ENCODE results near the gene RNPEPL1.

The RNPEPL1 gene

DNA sequence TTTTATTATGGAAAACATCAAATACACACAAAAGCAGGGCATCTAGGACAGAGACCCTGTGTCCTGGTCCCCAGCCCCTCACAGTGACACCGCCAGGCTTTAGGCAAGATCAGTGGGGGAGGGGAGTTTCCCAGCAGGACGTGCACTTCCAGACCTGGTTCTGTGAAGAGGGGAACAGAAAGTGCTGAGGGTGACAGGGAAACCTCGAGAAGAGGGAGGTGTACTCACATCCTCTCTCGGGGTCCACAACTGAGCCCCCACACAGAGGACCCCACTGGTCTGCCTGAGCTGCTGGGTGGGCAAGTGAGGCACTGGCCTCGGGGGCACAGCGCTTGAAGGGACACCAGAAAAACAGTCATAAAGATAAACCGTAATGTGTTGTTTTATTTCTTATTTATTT is 52.6 kb downstream of the RNPEPL1 start:
- TF ChIP-seq L3MBTL2 (conservative IDR thresholded peaks at IDR 0.05) (no peak), FOXK2 (IDR thresholded peaks at IDR 0.05) (no peak), TARDBP (IDR thresholded peaks at IDR 0.05) (no peak), CTBP1 (IDR thresholded peaks at IDR 0.05; ENCODE audit: borderline replicate concordance) (no peak), NFRKB (IDR thresholded peaks at IDR 0.05) (no peak), HDGF (IDR thresholded peaks at IDR 0.05; ENCODE audit: borderline replicate concordance) (no peak), LEF1 (IDR thresholded peaks at IDR 0.05; ENCODE audit: borderline replicate concordance) (no peak), FOXA1 (IDR thresholded peaks at IDR 0.05) (no peak), FOXM1 (IDR thresholded peaks at IDR 0.05; ENCODE audit: borderline replicate concordance) (no peak), ZNF384 (IDR thresholded peaks at IDR 0.05) (no peak)
- ChIA-PET CTCF (no interaction called here), POLR2A (no interaction called here)
- no peak for DNase-seq (ENCODE audit: extremely low spot score)

DNA sequence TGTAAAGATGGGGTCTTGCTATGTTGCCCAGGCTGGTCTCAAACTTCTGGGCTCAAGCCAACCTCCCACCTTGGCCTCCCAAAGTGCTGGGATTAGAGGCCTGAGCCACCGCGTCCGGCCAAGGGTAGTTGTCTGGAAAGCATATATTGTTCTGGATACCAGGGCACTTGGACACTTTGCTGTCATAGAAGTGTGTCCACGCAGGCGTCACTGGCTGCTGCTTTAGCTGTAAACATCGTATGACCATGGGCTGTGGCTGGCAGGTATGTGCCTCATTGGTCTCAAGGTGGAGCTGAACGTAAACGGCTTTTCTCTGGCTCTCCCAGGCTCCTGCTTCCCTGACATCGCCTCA is 53.8 kb downstream of the RNPEPL1 start:
- ChIA-PET CTCF (no interaction called here), POLR2A (interaction anchor here (1.8 kb wide), 1 partner anchor 36 kb away, joined by 6 read pairs; the partner anchor contains the start of gene CAPN10)
- no peak for TF ChIP-seq NFRKB (IDR thresholded peaks at IDR 0.05)
- DNase-seq (ENCODE audit: extremely low spot score), result no peak

DNA sequence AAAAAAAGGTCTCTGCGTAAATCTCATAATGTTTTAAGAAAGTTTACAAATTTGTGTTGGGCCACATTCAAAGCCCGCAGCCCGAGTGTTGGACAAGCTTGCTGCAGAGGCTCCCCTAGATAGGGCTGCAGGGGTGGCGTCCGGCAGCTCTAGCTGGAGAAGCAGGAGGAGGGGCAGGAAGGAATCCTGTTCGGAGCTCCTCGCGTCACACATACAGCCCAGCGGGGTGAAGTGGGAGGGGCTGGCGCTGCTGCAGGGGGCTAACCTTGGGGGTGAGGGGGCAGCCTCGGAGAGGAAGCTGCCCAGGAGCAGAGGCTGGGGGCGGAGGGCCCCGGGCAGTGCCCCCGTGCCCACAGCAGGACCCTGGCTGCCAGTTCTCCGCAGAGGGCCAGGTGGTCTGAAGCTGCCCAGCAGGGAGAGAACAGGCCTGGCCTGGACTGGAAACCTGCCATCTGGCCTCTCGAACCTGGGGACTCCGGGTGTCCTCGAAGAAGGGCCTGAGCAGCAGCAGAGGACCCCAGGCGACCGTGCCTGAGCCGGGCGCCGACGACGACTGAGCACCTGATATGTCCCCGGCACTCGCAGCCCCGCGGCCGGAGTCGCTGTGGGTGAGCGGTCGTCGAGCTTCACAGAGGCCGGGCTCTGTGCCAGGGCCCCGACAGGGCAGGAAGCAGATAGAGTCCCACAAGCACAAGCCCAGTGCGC is 54.4 kb downstream of the RNPEPL1 start:
- ChIA-PET POLR2A (interaction anchor here (1.8 kb wide), 1 partner anchor 37 kb away, joined by 6 read pairs; the partner anchor contains the start of gene CAPN10), CTCF (no interaction called here)
- no peak for DNase-seq (ENCODE audit: extremely low spot score)
- TF ChIP-seq ELF4 (IDR thresholded peaks at IDR 0.05) (no peak), ARNT (IDR thresholded peaks at IDR 0.05) (no peak), BHLHE40 (IDR thresholded peaks at IDR 0.05; ENCODE audit: borderline replicate concordance) (no peak), SUZ12 (IDR thresholded peaks at IDR 0.05) (no peak), NFRKB (IDR thresholded peaks at IDR 0.05) (no peak)
- TF ChIP-seq, protein P1, sequence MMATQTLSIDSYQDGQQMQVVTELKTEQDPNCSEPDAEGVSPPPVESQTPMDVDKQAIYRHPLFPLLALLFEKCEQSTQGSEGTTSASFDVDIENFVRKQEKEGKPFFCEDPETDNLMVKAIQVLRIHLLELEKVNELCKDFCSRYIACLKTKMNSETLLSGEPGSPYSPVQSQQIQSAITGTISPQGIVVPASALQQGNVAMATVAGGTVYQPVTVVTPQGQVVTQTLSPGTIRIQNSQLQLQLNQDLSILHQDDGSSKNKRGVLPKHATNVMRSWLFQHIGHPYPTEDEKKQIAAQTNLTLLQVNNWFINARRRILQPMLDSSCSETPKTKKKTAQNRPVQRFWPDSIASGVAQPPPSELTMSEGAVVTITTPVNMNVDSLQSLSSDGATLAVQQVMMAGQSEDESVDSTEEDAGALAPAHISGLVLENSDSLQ (IDR thresholded peaks at IDR 0.05), result no peak

DNA sequence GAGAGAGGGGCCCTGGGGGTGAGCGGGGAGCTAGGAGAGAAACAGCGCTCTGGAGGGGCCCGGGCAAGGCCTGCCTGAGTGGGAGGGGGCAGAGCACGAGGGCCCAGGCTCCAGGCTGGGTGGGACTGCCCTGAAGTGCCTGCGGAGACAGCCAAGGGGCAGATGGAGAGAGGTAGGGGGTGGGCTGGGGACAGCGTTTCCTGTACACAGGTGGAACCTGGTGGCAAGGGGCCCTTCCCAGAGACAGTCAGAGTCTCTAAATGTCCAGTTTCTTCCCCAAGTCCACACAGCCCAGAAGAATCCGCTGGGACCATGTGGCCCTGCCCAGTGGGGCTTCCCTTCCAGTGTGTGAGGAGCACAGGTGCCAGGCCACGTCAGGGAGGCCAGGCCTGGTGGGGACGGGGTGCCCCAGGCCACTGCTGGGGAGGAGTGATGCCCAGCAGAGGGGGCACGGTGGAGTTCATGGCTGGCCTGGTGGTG is 55.3 kb downstream of the RNPEPL1 start:
- DNase-seq (ENCODE audit: extremely low spot score), result no peak
- ChIA-PET POLR2A (interaction anchor here (1.8 kb wide), 1 partner anchor 37 kb away, joined by 6 read pairs; the partner anchor contains the start of gene CAPN10), CTCF (no interaction called here)
- TF ChIP-seq FOXA1 (IDR thresholded peaks at IDR 0.05), result no peak
- TF ChIP-seq TARDBP (IDR thresholded peaks at IDR 0.05), result no peak
- TF ChIP-seq ELF4 (IDR thresholded peaks at IDR 0.05), result no peak
- TF ChIP-seq ZNF384 (IDR thresholded peaks at IDR 0.05), result no peak
- TF ChIP-seq SP1 (IDR thresholded peaks at IDR 0.05), result no peak
- no peak for TF ChIP-seq NFRKB (IDR thresholded peaks at IDR 0.05)

DNA sequence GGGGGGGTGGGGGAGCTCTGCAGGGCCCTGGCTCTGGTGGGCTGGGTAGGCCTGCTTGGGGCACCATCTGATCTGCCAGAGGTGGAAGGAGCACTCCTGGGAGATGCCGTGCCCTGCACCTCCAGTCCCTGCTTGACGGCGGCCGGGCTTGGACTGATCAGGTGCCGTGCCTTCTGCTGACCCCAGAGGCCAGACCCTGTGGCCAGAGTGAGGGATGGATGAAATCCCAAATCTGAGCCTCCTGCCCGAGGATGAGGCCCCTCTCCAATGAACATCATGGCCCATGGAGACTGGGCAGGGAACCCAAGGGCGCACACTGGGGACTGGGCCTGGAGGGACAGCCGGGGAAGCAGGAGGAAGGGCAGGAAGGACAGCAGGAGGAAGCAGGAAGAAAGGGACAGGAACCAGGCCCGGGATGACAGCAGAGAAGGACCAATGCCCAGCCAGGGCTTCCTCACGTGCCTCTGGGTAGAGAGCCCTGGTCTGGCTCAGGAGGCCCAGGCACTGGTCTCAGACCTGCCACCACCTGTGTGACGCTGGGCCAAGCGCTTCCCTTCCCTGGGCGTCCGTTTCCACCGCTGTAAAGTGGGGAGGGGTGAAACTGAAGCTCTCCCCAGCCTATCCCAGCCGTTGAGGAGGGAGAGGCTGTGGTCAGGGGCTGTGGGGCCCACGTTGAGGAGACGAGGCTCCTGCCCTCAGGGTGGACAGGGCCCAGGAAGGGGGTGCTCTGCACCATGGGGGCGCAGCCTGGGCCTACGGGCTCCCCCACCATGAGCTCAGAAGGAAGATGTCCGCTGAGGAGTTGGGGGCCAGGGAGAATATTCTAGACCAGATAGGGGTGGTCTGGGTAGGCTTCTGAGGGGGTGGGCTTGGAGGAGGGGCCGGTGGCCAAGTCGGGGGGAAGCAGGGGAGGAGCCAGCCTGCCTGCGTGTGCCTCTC is 56.0 kb downstream of the RNPEPL1 start:
- no peak for DNase-seq (ENCODE audit: extremely low spot score)
- TF ChIP-seq FOXM1 (IDR thresholded peaks at IDR 0.05; ENCODE audit: borderline replicate concordance), result no peak
- no peak for TF ChIP-seq CTBP1 (IDR thresholded peaks at IDR 0.05; ENCODE audit: borderline replicate concordance)
- TF ChIP-seq, protein P1 (IDR thresholded peaks at IDR 0.05), result no peak
- no peak for TF ChIP-seq HDGF (IDR thresholded peaks at IDR 0.05; ENCODE audit: borderline replicate concordance)
- no peak for TF ChIP-seq SP1 (IDR thresholded peaks at IDR 0.05)
- TF ChIP-seq L3MBTL2 (conservative IDR thresholded peaks at IDR 0.05), result no peak
- TF ChIP-seq ELF4 (IDR thresholded peaks at IDR 0.05), result no peak
- TF ChIP-seq NFRKB (IDR thresholded peaks at IDR 0.05), result no peak
- no peak for TF ChIP-seq SUZ12 (IDR thresholded peaks at IDR 0.05)
- TF ChIP-seq FOXK2 (IDR thresholded peaks at IDR 0.05), result no peak
- TF ChIP-seq ZNF384 (IDR thresholded peaks at IDR 0.05), result no peak
- no peak for TF ChIP-seq LEF1 (IDR thresholded peaks at IDR 0.05; ENCODE audit: borderline replicate concordance)
- no peak for TF ChIP-seq ARNT (IDR thresholded peaks at IDR 0.05)
- no peak for TF ChIP-seq TARDBP (IDR thresholded peaks at IDR 0.05)
- ChIA-PET CTCF (interaction anchor here (0.6 kb wide), 2 partner anchors 35 to 201 kb away, joined by 3 to 6 read pairs; no protein-coding TSS in a partner anchor), POLR2A (interaction anchor here (1.8 kb wide), 1 partner anchor 38 kb away, joined by 6 read pairs; the partner anchor contains the start of gene CAPN10)

DNA sequence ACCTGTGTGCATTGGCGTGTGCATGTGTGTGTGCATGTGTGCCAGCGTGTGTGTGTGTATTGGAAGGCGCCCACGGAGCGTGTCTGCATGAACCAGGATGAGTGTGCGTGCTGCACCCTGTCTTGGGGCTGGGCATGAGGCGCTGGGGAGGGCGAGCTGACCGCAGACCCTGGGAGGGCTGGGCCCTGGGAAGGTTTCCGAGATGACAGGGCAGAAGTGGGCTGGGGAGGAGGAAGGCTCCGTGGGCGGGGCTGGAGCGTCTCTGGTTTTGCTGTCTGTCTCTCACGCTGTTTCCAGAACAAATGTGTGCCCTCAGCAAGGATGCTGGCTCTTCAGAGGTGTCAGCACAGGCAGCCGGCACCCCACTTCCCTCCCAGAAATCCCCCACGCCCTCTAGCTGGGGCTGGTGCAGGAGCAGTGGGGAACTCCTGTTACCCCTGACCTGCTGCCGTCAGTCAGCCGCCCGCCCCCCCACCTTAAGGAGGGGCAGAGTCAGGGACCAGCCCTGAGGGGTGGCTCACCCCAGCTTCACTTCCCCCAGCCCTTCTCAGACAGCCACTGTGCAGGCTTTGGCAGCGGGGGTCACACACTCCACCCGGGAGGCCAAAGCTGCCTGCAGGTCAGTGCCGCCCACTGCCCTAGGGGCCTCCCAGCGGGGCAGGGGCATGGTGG is 56.8 kb downstream of the RNPEPL1 start, which contains the start of gene GPR35:
Gene GPR35, plus strand, starts transcription at position 531 of the 672 bp plus-strand sequence. CDS start 4,473 bp downstream, outside the sequence.
- ChIA-PET CTCF (no interaction called here), POLR2A (no interaction called here)
- no peak for DNase-seq (ENCODE audit: extremely low spot score)
- no peak for TF ChIP-seq ZNF384 (IDR thresholded peaks at IDR 0.05)
- no peak for TF ChIP-seq NFRKB (IDR thresholded peaks at IDR 0.05)
- no peak for TF ChIP-seq LEF1 (IDR thresholded peaks at IDR 0.05; ENCODE audit: borderline replicate concordance)
- TF ChIP-seq FOXK2 (IDR thresholded peaks at IDR 0.05), result no peak
- TF ChIP-seq BHLHE40 (IDR thresholded peaks at IDR 0.05; ENCODE audit: borderline replicate concordance), result no peak
